HG03469 (cell line): ENCODE results near the gene GPR162.
"Not testable (repeated sequence)": the region's sequence is repeated elsewhere in the genome, so short reads cannot be mapped to it uniquely, and the experiment has no call there.

Source experiments
- ATAC-seq: cut with Tn5 transposase; IDR thresholded peaks from one replicate; pipeline ENCODE4 v1.9.1; 2021; ENCODE audit warnings: mild to moderate bottlenecking, moderate library complexity, moderate number of reproducible peaks; ENCODE audit not compliant: unreplicated experiment

Gene GPR162

DNA sequence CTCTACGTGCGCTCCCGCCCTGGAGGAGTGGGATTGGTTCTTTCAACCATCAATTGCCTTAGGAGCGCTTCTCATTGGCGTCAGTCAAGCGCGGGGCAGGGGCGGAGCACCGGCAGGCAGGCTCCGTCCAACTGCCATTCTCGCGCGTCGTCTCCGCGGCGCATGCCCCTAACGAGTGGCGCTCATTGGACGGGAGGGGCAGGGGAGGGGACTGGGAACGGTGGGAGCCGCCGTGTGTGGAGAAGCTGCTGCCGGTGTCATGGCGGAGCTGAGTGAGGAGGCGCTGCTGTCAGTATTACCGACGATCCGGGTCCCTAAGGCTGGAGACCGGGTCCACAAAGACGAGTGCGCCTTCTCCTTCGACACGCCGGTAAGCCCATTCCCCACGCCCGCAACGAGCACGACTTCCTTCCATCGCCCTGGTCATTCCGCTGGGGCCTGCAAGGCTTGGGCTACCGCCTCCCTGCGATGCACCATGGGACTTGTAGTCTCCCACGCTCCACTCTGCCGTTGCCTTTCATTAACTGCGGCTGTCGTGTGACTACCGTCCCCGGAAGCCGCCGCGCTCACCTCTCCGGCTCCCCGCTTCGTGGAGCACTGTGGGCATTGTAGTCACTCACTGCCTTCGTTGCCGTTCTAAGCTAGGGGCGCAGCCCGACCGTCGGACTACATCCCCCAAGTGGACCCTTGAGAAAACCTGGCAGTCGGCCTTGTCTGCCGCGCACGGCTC, 30.5 kb downstream of the GPR162 start, which contains the start of gene USP5:
Gene USP5, plus strand, starts transcription at position 230 of the 730 bp plus-strand sequence. Its CDS starts 30 bp downstream, at position 260.
- ATAC-seq: peak; percentile 61

GRCh38 chr12:6852651-6853354, 31.2 kb downstream of the GPR162 start:
- ATAC-seq: no peak

DNA sequence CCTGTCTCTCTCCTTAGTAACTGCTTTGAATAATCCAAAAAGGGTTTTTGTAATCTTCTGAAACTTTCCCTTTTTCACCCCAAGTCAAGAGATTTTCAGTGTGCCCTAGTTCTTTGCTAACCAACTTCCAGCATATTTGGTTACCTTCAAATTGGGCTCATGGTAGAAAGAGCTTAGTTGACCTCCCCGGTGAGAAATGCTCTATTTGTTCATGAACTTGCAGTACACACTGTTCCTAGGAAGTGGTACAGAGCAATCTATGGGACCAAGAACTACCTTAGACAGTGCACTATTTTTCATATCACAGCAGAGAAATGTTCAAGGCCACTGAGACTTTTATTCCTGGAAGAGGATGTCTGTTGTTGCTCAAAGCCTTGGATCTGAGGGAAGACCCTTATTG, 32.0 kb downstream of the GPR162 start:
- ATAC-seq: no peak

GRCh38 chr12:6854036-6854435, 32.4 kb downstream of the GPR162 start:
- no peak for ATAC-seq

- ATAC-seq: no peak
Observed at GRCh38 chr12:6855322-6855721, 33.7 kb downstream of the GPR162 start.

GRCh38 chr12:6858799-6859198, 37.2 kb downstream of the GPR162 start:
- no peak for ATAC-seq

- ATAC-seq: no peak
Observed at GRCh38 chr12:6860116-6860515, 38.5 kb downstream of the GPR162 start.

GRCh38 chr12:6860942-6861341, 39.3 kb downstream of the GPR162 start:
- no peak for ATAC-seq

- no peak for ATAC-seq
Observed at GRCh38 chr12:6861391-6861790, 39.8 kb downstream of the GPR162 start.

DNA sequence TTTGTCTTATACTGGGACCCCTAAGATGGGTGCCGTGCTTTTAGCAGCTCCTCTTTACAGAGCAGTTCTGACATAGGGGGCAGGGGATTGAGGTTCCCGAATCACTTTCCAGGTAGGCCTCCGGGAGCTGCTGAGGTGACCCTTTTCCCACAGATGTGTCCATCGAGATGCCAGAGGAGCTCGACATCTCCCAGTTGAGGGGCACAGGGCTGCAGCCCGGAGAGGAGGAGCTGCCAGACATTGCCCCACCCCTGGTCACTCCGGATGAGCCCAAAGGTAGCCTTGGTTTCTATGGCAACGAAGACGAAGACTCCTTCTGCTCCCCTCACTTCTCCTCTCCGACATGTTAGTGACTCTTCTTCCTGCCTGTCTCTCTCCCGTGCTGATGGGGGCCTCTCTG, 41.4 kb downstream of the GPR162 start:
- ATAC-seq: no peak

GRCh38 chr12:6863586-6864321, 42.1 kb downstream of the GPR162 start:
- ATAC-seq: no peak

DNA sequence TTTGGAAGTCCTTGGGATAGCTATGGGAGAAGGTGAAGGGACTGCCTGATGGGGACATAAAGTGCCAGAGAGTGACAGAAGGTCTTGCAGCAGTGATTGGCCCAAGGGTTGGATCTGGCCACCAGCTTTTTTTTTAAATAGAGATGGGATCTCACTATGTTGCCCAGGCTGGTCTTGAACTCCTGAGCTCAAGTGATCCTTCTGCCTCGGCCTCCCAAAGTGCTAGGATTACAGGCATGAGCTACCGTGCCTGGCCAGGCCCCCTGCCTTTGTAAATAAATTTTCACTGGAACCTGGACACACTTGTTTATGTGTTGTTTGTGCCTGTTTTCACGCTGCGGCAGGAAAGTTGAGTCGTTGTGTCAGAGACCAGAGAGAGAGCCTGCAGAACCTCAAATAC, 43.7 kb downstream of the GPR162 start:
- ATAC-seq: not testable (repeated sequence)

DNA sequence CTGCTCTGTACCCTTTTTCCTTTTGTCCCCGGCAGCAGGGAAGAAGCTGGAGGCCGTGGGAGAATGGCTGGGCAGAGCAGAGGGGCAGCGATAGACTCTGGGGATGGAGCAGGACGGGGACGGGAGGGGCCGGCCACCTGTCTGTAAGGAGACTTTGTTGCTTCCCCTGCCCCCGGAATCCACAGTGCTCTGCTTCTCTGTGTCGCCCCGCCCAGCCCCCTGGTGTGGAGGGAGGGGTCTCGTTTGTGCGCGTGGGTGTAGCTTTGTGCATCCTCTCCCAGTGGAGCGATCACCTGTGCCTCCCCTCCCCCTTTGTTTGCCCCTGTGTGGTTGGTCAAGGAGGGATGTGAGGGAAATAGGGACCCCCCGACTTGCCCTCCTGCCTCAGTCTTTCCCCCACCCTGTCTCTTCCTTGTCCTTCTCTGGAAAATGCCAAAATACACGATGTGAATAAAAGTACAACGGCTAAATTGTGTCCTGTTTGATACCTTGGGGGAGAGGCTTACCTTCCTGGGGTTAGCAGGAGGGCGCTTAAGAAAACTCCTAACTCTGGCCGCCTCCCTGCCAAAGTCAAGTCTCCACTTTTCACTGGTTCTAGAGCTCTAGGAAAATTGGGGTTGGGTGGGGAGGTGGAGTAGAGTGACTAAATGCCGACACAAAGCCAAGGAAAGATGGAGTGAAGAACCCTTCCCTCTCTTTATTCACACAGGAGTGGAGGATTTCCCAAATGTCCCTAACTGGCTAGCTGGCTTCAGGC, 44.7 kb downstream of the GPR162 start:
- ATAC-seq: no peak

GRCh38 chr12:6866920-6867412, 45.3 kb downstream of the GPR162 start:
- ATAC-seq: peak; percentile 11

- peak; percentile 34 for ATAC-seq
Observed at GRCh38 chr12:6867413-6868210, 46.0 kb downstream of the GPR162 start, which contains the start of gene TPI1. Gene TPI1 (plus strand): TSS chr12:6867531. CDS start chr12:6867567, 36 bp downstream.

DNA sequence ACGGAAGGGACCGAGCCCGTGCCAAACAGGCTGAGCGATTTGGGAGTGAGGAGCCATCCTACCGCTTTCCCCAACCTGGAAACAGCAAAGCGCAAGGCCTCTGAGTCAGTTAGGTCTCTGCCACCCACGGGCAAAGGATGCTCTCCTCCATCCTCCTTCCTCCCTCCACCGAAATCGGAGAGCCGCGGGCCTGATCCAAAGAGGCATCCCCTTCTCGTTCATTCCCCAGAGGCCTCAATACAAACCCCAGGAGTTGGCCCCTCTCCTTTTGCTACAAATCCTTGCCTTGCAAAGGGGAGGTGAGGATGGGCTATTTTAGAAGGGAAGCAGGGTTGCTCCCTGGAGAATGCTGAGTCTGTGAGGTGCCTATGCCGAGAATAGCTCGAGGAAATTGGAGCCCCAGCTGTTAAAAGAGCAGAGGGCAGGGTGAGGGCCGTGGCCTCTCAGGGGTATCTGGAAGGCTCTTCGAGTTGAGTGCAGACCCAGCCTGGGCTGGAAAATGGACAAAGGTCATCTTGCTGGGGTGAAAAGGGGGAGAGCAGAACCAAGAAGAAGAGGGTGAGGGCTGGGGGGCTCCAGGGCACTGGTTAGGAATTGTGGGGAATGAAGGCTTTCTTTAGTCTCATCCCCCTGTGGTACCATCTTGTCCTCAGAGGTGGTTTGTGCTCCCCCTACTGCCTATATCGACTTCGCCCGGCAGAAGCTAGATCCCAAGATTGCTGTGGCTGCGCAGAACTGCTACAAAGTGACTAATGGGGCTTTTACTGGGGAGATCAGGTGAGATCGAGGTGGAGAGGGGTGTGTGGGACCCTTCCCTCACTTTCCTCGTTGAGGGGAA, 46.8 kb downstream of the GPR162 start:
- no peak for ATAC-seq

GRCh38 chr12:6869049-6870021, 47.7 kb downstream of the GPR162 start:
- ATAC-seq: no peak

- not testable (repeated sequence) for ATAC-seq
Observed at GRCh38 chr12:6870304-6870703, 48.7 kb downstream of the GPR162 start.
